SK-N-SH treated with all-trans-retinoic acid at 6 μM for 48 hours (cell line): ENCODE measurements around the gene GPR151.

Source experiments
- ATAC-seq: fragments of 200-7000 bp; cut with Tn5 transposase; 3 replicates; pipeline ENCODE4 v1.9.1; 2020; ENCODE audit warnings: mild to moderate bottlenecking, moderate library complexity
- ARNTL ChIP-seq: fragments of 450-650 bp; formaldehyde crosslinking; IDR thresholded peaks from 2 replicates; pipeline ENCODE4 v1.5.0; 2020; ENCODE audit warnings: low read depth, mild to moderate bottlenecking, moderate library complexity, borderline replicate concordance
- BACH2 ChIP-seq: fragments of 250-450 bp; sonication (Bioruptor Pico); IDR thresholded peaks from 2 replicates; pipeline ENCODE4 v1.9.0; 2021; ENCODE audit warnings: mild to moderate bottlenecking, borderline replicate concordance
- CSDC2 ChIP-seq: fragments of 250-450 bp; sonication (Bioruptor Pico); IDR thresholded peaks from 2 replicates; pipeline ENCODE4 v1.5.0; 2020; ENCODE audit warnings: mild to moderate bottlenecking, moderate library complexity
- ESRRG ChIP-seq: fragments of 250-450 bp; sonication (Bioruptor Pico); IDR thresholded peaks from 2 replicates; pipeline ENCODE4 v1.6.1; 2021; ENCODE audit warnings: mild to moderate bottlenecking
- GLIS3 ChIP-seq: fragments of 250-450 bp; sonication (Bioruptor Pico); IDR thresholded peaks from 2 replicates; pipeline ENCODE4 v1.5.0; 2020; ENCODE audit warnings: mild to moderate bottlenecking, moderate library complexity
- OSR1 ChIP-seq: fragments of 250-450 bp; sonication (Bioruptor Pico); IDR thresholded peaks from 2 replicates; pipeline ENCODE4 v1.8.0; 2022; ENCODE audit warnings: moderate library complexity, mild to moderate bottlenecking, inconsistent platforms
- PATZ1 ChIP-seq: fragments of 250-450 bp; sonication (Bioruptor Pico); IDR thresholded peaks from 2 replicates; pipeline ENCODE4 v1.8.0; 2020; ENCODE audit warnings: mild to moderate bottlenecking, moderate library complexity, borderline replicate concordance
- RARB ChIP-seq: fragments of 250-450 bp; sonication (Bioruptor Pico); IDR thresholded peaks from 2 replicates; pipeline ENCODE4 v1.8.0; 2021; ENCODE audit warnings: mild to moderate bottlenecking, moderate library complexity
- SNAI2 ChIP-seq: fragments of 250-450 bp; sonication (Bioruptor Pico); IDR thresholded peaks from 2 replicates; pipeline ENCODE4 v1.5.0; 2020; ENCODE audit warnings: mild to moderate bottlenecking, moderate library complexity
- TCF4 ChIP-seq: fragments of 250-450 bp; sonication (Bioruptor Pico); IDR thresholded peaks from 2 replicates; pipeline ENCODE4 v1.8.0; 2021; ENCODE audit warnings: mild to moderate bottlenecking, moderate library complexity, borderline replicate concordance
- TOX ChIP-seq: fragments of 250-450 bp; sonication (Bioruptor Pico); IDR thresholded peaks from 2 replicates; pipeline ENCODE4 v1.8.0; 2021; ENCODE audit warnings: mild to moderate bottlenecking, moderate library complexity, borderline replicate concordance
- ZC3H10 ChIP-seq: fragments of 250-450 bp; sonication (Bioruptor Pico); IDR thresholded peaks from 2 replicates; pipeline ENCODE4 v1.5.1; 2021; ENCODE audit warnings: mild to moderate bottlenecking, moderate library complexity
- ZFP30 ChIP-seq: fragments of 450-650 bp; formaldehyde crosslinking; IDR thresholded peaks from 2 replicates; pipeline ENCODE4 v1.5.0; 2022; ENCODE audit warnings: mild to moderate bottlenecking, moderate library complexity
- ZNF565 ChIP-seq: fragments of 450-650 bp; formaldehyde crosslinking; conservative IDR thresholded peaks from 2 replicates; pipeline ENCODE4 v1.5.0; 2020; ENCODE audit warnings: low read depth, mild to moderate bottlenecking, moderate library complexity
- ZNF70 ChIP-seq: fragments of 450-650 bp; formaldehyde crosslinking; IDR thresholded peaks from 2 replicates; pipeline ENCODE4 v1.5.0; 2020; ENCODE audit warnings: mild to moderate bottlenecking, moderate library complexity
- ZNF8 ChIP-seq: fragments of 450-650 bp; formaldehyde crosslinking; IDR thresholded peaks from 2 replicates; pipeline ENCODE4 v1.5.0; 2020; ENCODE audit warnings: mild to moderate bottlenecking, moderate library complexity
- TF ChIP-seq, protein P1 (sequence below): fragments of 250-450 bp; sonication (Bioruptor Pico); IDR thresholded peaks from 2 replicates; pipeline ENCODE4 v1.5.1; 2020; ENCODE audit warnings: low read depth, mild to moderate bottlenecking, moderate library complexity
- TF ChIP-seq, protein P2 (sequence below): fragments of 250-450 bp; sonication (Bioruptor Pico); IDR thresholded peaks from 2 replicates; pipeline ENCODE4 v1.8.0; 2021; ENCODE audit warnings: low read depth, mild to moderate bottlenecking, moderate library complexity, borderline replicate concordance
- TF ChIP-seq, protein P3 (sequence below): fragments of 250-450 bp; sonication (Bioruptor Pico); IDR thresholded peaks from 2 replicates; pipeline ENCODE4 v1.5.0; 2020; ENCODE audit warnings: mild to moderate bottlenecking, moderate library complexity
- TF ChIP-seq, protein P4 (sequence below): fragments of 250-450 bp; sonication (Bioruptor Pico); IDR thresholded peaks from 2 replicates; pipeline ENCODE4 v1.5.1; 2021; ENCODE audit warnings: mild to moderate bottlenecking, moderate library complexity

Gene GPR151

DNA sequence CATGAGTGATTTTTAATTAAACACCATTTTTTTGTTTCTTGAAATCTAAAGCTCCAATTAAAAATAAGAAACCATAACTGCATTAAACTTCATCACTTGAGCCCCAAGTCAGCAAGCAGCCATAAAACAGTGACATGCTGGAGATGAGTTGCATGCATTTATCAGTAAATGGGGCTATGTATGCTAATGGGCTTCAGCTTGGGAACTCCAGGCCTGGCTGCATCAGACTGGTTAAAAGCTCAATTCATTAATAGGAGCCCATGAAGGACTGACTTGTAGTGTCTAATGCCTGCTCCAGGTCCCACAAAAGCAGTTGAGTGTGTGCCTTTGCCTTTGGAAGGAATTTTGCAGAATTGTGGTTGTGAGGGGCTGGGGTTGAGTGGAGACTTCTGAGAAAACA lies 33.6 kb upstream of the GPR151 start:
- no peak for ATAC-seq
- no peak for TF ChIP-seq ZC3H10
- TF ChIP-seq, protein P1, sequence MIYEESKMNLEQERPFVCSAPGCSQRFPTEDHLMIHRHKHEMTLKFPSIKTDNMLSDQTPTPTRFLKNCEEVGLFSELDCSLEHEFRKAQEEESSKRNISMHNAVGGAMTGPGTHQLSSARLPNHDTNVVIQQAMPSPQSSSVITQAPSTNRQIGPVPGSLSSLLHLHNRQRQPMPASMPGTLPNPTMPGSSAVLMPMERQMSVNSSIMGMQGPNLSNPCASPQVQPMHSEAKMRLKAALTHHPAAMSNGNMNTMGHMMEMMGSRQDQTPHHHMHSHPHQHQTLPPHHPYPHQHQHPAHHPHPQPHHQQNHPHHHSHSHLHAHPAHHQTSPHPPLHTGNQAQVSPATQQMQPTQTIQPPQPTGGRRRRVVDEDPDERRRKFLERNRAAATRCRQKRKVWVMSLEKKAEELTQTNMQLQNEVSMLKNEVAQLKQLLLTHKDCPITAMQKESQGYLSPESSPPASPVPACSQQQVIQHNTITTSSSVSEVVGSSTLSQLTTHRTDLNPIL (CRISPR knock-in tag) = no peak
- TF ChIP-seq ZNF70 = no peak
- TF ChIP-seq CSDC2 (CRISPR knock-in tag) = no peak
- no peak for TF ChIP-seq GLIS3 (CRISPR knock-in tag)
- TF ChIP-seq BACH2 (CRISPR knock-in tag) = no peak
- no peak for TF ChIP-seq PATZ1 (CRISPR knock-in tag)
- TF ChIP-seq, all 23 proteins: peak for 0

GRCh38 chr5:146548781-146549449 lies 32.9 kb upstream of the GPR151 start:
- no peak for ATAC-seq
- TF ChIP-seq OSR1 (CRISPR knock-in tag) = no peak
- no peak for TF ChIP-seq RARB
- TF ChIP-seq ZC3H10 = no peak
- no peak for TF ChIP-seq ARNTL (CRISPR knock-in tag)
- no peak for TF ChIP-seq ZNF8 (CRISPR knock-in tag)
- no peak for TF ChIP-seq TCF4 (CRISPR knock-in tag)
- TF ChIP-seq SNAI2 (CRISPR knock-in tag) = no peak
- TF ChIP-seq, protein P2, sequence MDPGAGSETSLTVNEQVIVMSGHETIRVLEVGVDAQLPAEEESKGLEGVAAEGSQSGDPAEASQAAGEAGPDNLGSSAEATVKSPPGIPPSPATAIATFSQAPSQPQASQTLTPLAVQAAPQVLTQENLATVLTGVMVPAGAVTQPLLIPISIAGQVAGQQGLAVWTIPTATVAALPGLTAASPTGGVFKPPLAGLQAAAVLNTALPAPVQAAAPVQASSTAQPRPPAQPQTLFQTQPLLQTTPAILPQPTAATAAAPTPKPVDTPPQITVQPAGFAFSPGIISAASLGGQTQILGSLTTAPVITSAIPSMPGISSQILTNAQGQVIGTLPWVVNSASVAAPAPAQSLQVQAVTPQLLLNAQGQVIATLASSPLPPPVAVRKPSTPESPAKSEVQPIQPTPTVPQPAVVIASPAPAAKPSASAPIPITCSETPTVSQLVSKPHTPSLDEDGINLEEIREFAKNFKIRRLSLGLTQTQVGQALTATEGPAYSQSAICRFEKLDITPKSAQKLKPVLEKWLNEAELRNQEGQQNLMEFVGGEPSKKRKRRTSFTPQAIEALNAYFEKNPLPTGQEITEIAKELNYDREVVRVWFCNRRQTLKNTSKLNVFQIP (CRISPR knock-in tag) = no peak
- no peak for TF ChIP-seq ZNF70
- TF ChIP-seq, protein P3, sequence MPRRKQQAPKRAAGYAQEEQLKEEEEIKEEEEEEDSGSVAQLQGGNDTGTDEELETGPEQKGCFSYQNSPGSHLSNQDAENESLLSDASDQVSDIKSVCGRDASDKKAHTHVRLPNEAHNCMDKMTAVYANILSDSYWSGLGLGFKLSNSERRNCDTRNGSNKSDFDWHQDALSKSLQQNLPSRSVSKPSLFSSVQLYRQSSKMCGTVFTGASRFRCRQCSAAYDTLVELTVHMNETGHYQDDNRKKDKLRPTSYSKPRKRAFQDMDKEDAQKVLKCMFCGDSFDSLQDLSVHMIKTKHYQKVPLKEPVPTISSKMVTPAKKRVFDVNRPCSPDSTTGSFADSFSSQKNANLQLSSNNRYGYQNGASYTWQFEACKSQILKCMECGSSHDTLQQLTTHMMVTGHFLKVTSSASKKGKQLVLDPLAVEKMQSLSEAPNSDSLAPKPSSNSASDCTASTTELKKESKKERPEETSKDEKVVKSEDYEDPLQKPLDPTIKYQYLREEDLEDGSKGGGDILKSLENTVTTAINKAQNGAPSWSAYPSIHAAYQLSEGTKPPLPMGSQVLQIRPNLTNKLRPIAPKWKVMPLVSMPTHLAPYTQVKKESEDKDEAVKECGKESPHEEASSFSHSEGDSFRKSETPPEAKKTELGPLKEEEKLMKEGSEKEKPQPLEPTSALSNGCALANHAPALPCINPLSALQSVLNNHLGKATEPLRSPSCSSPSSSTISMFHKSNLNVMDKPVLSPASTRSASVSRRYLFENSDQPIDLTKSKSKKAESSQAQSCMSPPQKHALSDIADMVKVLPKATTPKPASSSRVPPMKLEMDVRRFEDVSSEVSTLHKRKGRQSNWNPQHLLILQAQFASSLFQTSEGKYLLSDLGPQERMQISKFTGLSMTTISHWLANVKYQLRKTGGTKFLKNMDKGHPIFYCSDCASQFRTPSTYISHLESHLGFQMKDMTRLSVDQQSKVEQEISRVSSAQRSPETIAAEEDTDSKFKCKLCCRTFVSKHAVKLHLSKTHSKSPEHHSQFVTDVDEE (CRISPR knock-in tag) = no peak
- TF ChIP-seq, protein P4, sequence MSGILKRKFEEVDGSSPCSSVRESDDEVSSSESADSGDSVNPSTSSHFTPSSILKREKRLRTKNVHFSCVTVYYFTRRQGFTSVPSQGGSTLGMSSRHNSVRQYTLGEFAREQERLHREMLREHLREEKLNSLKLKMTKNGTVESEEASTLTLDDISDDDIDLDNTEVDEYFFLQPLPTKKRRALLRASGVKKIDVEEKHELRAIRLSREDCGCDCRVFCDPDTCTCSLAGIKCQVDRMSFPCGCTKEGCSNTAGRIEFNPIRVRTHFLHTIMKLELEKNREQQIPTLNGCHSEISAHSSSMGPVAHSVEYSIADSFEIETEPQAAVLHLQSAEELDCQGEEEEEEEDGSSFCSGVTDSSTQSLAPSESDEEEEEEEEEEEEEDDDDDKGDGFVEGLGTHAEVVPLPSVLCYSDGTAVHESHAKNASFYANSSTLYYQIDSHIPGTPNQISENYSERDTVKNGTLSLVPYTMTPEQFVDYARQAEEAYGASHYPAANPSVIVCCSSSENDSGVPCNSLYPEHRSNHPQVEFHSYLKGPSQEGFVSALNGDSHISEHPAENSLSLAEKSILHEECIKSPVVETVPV = no peak
- no peak for TF ChIP-seq TOX (CRISPR knock-in tag)
- no peak for TF ChIP-seq ZNF565 (CRISPR knock-in tag)
- TF ChIP-seq ESRRG = no peak
- no peak for TF ChIP-seq BACH2 (CRISPR knock-in tag)
- TF ChIP-seq, all 23 proteins: peak for 0

DNA sequence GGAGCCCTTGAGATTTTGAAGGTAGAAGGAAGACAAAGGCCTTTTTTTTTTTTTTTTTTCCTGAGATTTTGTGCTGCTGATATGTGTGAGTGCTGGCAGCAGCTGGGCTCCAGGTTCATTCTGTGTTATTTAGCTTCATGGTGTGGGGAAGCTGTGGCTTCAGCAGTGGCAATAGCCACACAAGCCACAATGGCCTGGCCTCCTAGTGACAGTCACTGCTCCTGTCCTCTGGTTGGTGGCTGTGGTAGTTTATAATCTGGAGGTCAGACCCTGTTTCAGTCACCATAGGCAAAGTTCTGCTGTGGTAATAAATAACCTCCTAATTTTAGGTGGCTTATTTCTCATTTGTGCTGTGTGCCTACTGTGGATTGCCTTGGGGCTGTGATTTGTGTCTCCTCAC lies 28.2 kb upstream of the GPR151 start:
- no peak for ATAC-seq
- TF ChIP-seq, protein P1 (CRISPR knock-in tag) = no peak
- TF ChIP-seq ZC3H10 (no peak), ZFP30 (CRISPR knock-in tag) (no peak), SNAI2 (CRISPR knock-in tag) (no peak), OSR1 (CRISPR knock-in tag) (no peak), ZNF8 (CRISPR knock-in tag) (no peak), ZNF70 (no peak), ESRRG (no peak), ZNF565 (CRISPR knock-in tag) (no peak)
- TF ChIP-seq, protein P4 = no peak
- TF ChIP-seq, protein P2 (CRISPR knock-in tag) = no peak
